HEK293T (cell line): ENCODE measurements around the gene MTMR6.

ENCODE experiments used
- ARNT ChIP-seq: fragments of 450-650 bp; IDR thresholded peaks from 2 replicates; pipeline ENCODE4 v1.6.1; 2017; ENCODE audit warnings: mild to moderate bottlenecking
- BHLHE40 ChIP-seq: fragments of 450-650 bp; IDR thresholded peaks from 2 replicates; pipeline ENCODE4 v1.6.1; 2016; ENCODE audit warnings: mild to moderate bottlenecking, moderate library complexity, borderline replicate concordance
- ELF4 ChIP-seq: fragments of 450-650 bp; IDR thresholded peaks from 2 replicates; pipeline ENCODE4 v1.6.1; 2017; ENCODE audit warnings: antibody characterized with exemption
- FOXA1 ChIP-seq: fragments of 450-650 bp; IDR thresholded peaks from 2 replicates; pipeline ENCODE4 v1.6.1; 2016; ENCODE audit warnings: mild to moderate bottlenecking
- FOXK2 ChIP-seq: fragments of 450-650 bp; IDR thresholded peaks from 2 replicates; pipeline ENCODE4 v1.6.1; 2016; ENCODE audit warnings: mild to moderate bottlenecking
- FOXM1 ChIP-seq: fragments of 450-650 bp; IDR thresholded peaks from 2 replicates; pipeline ENCODE4 v1.6.1; 2017; ENCODE audit warnings: mild to moderate bottlenecking, borderline replicate concordance
- HDGF ChIP-seq: fragments of 450-650 bp; IDR thresholded peaks from 2 replicates; pipeline ENCODE4 v1.6.1; 2017; ENCODE audit warnings: antibody characterized with exemption, borderline replicate concordance
- LEF1 ChIP-seq: fragments of 450-650 bp; IDR thresholded peaks from 2 replicates; pipeline ENCODE4 v1.6.1; 2017; ENCODE audit warnings: mild to moderate bottlenecking, borderline replicate concordance
- NFRKB ChIP-seq: fragments of 450-650 bp; IDR thresholded peaks from 2 replicates; pipeline ENCODE4 v1.6.1; 2016; ENCODE audit warnings: mild to moderate bottlenecking, moderate library complexity
- SP1 ChIP-seq: fragments of 450-650 bp; IDR thresholded peaks from 2 replicates; pipeline ENCODE4 v1.6.1; 2017
- TARDBP ChIP-seq: fragments of 450-650 bp; IDR thresholded peaks from 2 replicates; pipeline ENCODE4 v1.6.1; 2016
- ZNF384 ChIP-seq: fragments of 450-650 bp; IDR thresholded peaks from 2 replicates; pipeline ENCODE4 v1.6.1; 2016
- TF ChIP-seq, protein P1 (sequence below): fragments of 450-650 bp; IDR thresholded peaks from 2 replicates; pipeline ENCODE4 v1.6.1; 2016

DNA sequence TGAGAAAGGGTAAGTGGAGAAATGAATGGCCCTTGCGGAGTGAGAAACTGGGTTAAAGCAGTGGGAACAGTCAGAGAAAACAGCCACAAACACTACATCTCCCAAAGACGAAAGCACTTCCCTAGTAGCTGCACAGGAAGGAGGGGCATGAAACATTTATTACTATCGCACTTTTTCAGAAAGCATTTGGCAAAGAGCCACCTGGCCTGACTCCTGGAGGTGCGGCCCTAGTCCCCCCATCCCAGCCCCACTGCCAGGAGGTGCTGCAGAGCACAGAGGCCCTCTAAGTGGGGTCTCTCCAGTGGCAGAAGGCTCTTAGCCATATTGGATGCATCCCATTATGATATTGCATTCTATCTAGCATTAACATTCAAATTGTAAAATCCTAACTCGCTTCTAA, 55.8 kb downstream of the MTMR6 start:
- no peak for TF ChIP-seq FOXK2
- no peak for TF ChIP-seq NFRKB
- TF ChIP-seq, protein P1, sequence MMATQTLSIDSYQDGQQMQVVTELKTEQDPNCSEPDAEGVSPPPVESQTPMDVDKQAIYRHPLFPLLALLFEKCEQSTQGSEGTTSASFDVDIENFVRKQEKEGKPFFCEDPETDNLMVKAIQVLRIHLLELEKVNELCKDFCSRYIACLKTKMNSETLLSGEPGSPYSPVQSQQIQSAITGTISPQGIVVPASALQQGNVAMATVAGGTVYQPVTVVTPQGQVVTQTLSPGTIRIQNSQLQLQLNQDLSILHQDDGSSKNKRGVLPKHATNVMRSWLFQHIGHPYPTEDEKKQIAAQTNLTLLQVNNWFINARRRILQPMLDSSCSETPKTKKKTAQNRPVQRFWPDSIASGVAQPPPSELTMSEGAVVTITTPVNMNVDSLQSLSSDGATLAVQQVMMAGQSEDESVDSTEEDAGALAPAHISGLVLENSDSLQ = no peak
- TF ChIP-seq LEF1 = no peak
- TF ChIP-seq HDGF = no peak
- TF ChIP-seq FOXA1 = no peak
- no peak for TF ChIP-seq BHLHE40
- TF ChIP-seq ZNF384 = no peak
- no peak for TF ChIP-seq TARDBP
- no peak for TF ChIP-seq ELF4
- TF ChIP-seq FOXM1 = no peak
- no peak for TF ChIP-seq SP1
- TF ChIP-seq ARNT = no peak
